Smooth muscle cell (in vitro differentiated cells): ENCODE results near the gene CPNE8. TPM values are rescaled to one million over a fixed set of nuclear protein-coding genes. Genes with fewer than 3 reads are reported as not detected.

ENCODE experiments used
- DNase-seq: peaks from one replicate; lab custom pipeline; 2025; ENCODE audit not compliant: unreplicated experiment; lab: John Stamatoyannopoulos, UW
- H2AFZ ChIP-seq: fragments of 200-600 bp; sonication (generic); 2 replicates; pipeline ENCODE4 v1.6.0; 2016; ENCODE audit warnings: antibody characterized with exemption, low read depth, mild to moderate bottlenecking
- H3F3A ChIP-seq: fragments of 200-600 bp; sonication (generic); 2 replicates; pipeline ENCODE4 v1.6.0; 2017; ENCODE audit warnings: antibody characterized with exemption, low read depth
- H3K27ac ChIP-seq: fragments of 200-600 bp; sonication (generic); 2 replicates; pipeline ENCODE4 v1.5.1; 2016; ENCODE audit warnings: low read depth, mild to moderate bottlenecking
- H3K27me3 ChIP-seq: fragments of 200-600 bp; sonication (generic); 2 replicates; pipeline ENCODE4 v1.6.1; 2016; ENCODE audit warnings: low read depth, mild to moderate bottlenecking
- H3K36me3 ChIP-seq: fragments of 200-600 bp; sonication (generic); 2 replicates; pipeline ENCODE4 v1.5.1; 2016; ENCODE audit warnings: low read depth
- H3K4me1 ChIP-seq: fragments of 200-600 bp; sonication (generic); 2 replicates; pipeline ENCODE4 v1.5.1; 2016; ENCODE audit warnings: low read depth
- H3K4me2 ChIP-seq: fragments of 200-600 bp; sonication (generic); 2 replicates; pipeline ENCODE4 v1.6.0; 2016; ENCODE audit warnings: mild to moderate bottlenecking
- H3K4me3 ChIP-seq: fragments of 200-600 bp; sonication (generic); 2 replicates; pipeline ENCODE4 v1.5.1; 2016; ENCODE audit warnings: mild to moderate bottlenecking
- H3K79me2 ChIP-seq: fragments of 200-600 bp; sonication (generic); 2 replicates; pipeline ENCODE4 v1.6.0; 2016; ENCODE audit warnings: low read depth, mild to moderate bottlenecking
- H3K9ac ChIP-seq: fragments of 200-600 bp; sonication (generic); 2 replicates; pipeline ENCODE4 v1.6.0; 2016; ENCODE audit warnings: low read depth
- H3K9me3 ChIP-seq: fragments of 200-600 bp; sonication (generic); replicated peaks from 2 replicates; pipeline ENCODE4 v1.5.1; 2016; ENCODE audit warnings: low read depth
- H4K20me1 ChIP-seq: fragments of 200-600 bp; sonication (generic); 2 replicates; pipeline ENCODE4 v1.6.0; 2016; ENCODE audit warnings: low read depth
- CTCF ChIP-seq: fragments of 200-600 bp; sonication (generic); IDR thresholded peaks from 2 replicates; pipeline ENCODE4 v1.5.1; 2017; ENCODE audit warnings: borderline replicate concordance, mild to moderate bottlenecking, antibody characterized with exemption; ENCODE audit not compliant: insufficient read depth, poor library complexity, severe bottlenecking
- WGBS: methylation state at CpG from one replicate; pipeline ENCODE4 v1.1.7; 2016; ENCODE audit warnings: low lambda C conversion rate; 5-methylcytosine and 5-hydroxymethylcytosine counted together
- polyA plus RNA-seq: library from polyadenylated mRNA; unstranded; fragments of >200 nt; fragmentation: Nextera tagmentation; extraction: Ambion mirVana; gene quantifications from 2 replicates; pipeline ENCODE4 v1.2.1, GENCODE V29; 2016
- total RNA-seq: library from RNA; depleted of rRNA; stranded (reverse); fragments of >200 nt; gene quantifications from 2 replicates; pipeline ENCODE4 v1.2.3, GENCODE V29; 2014

Gene CPNE8
- total and polyA plus RNA-seq, 2 experiments from 2014 or later, result 6.3 to 19.4 TPM

GRCh38 chr12:38903596-38903995 is 1.8 kb downstream of the CPNE8 start:
- H3K27me3 ChIP-seq, result no peaks in the 10 kb centered on the region
- TF ChIP-seq CTCF, result no peak
- peaks cover 57% of the 10 kb centered on the region for H3K79me2 ChIP-seq
- H3F3A ChIP-seq, result peaks cover 13% of the 10 kb centered on the region
- H3K36me3 ChIP-seq, result no peaks in the 10 kb centered on the region
- H3K4me1 ChIP-seq, result peaks cover 23% of the 10 kb centered on the region
- H4K20me1 ChIP-seq, result no peaks in the 10 kb centered on the region
- no peak for DNase-seq
- peak overlapping the region; percentile 73 for H3K4me3 ChIP-seq
- 43% methylated on average over 3 of the region's 3 CpGs for WGBS
- no peak overlapping the region for H3K9ac ChIP-seq
- H2AFZ ChIP-seq, result peak overlapping the region; percentile 26
- H3K4me2 ChIP-seq, result peak overlapping the region; percentile 92
- no peaks in the 10 kb centered on the region for H3K9me3 ChIP-seq
- H3K27ac ChIP-seq, result peak overlapping the region; percentile 92

- Histone ChIP-seq H3K4me3 (no peak overlapping the region), H3K4me2 (peak overlapping the region; percentile 64), H3F3A (no peaks in the 10 kb centered on the region), H3K79me2 (peaks cover 97% of the 10 kb centered on the region), H4K20me1 (peaks cover 4% of the 10 kb centered on the region), H3K27ac (no peak overlapping the region), H2AFZ (no peak overlapping the region), H3K4me1 (peaks cover 15% of the 10 kb centered on the region), H3K27me3 (no peaks in the 10 kb centered on the region), H3K9ac (no peak overlapping the region), H3K9me3 (no peaks in the 10 kb centered on the region), H3K36me3 (no peaks in the 10 kb centered on the region)
- 52% methylated on average over 2 of the region's 2 CpGs for WGBS
- DNase-seq, result no peak
- no peak for TF ChIP-seq CTCF
These were observed 7.2 kb downstream of the CPNE8 start for GRCh38 chr12:38898001-38898684.

GRCh38 chr12:38895446-38895845 is 9.9 kb downstream of the CPNE8 start:
- WGBS, result 79% methylated on average over 1 of the region's 1 CpG
- Histone ChIP-seq H4K20me1 (peaks cover 15% of the 10 kb centered on the region), H3K9me3 (no peaks in the 10 kb centered on the region), H3K9ac (no peak overlapping the region), H3K27me3 (no peaks in the 10 kb centered on the region), H3F3A (peaks cover 6% of the 10 kb centered on the region), H3K36me3 (no peaks in the 10 kb centered on the region), H3K79me2 (peaks cover 95% of the 10 kb centered on the region), H3K27ac (no peak overlapping the region), H3K4me1 (peaks cover 6% of the 10 kb centered on the region), H3K4me2 (no peak overlapping the region), H2AFZ (no peak overlapping the region), H3K4me3 (no peak overlapping the region)
- TF ChIP-seq CTCF, result no peak
- no peak for DNase-seq

DNA sequence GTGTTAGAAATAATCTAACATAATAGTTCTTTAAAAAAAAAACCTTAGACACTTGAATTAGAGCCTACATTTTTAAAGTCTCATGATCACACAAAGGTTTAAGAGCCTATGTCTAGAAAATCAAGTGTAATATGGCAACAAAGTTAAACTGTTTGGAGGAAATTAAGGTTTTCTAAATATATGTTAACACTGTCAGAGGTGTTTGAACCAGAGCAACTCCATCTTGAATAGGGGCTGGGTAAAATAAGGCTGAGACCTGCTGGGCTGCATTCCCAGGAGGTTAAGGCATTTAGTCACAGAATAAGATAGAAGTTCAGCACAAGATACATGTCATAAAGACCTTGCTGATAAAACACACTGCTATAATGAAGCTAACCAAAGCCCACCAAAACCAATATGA is 12.4 kb downstream of the CPNE8 start:
- Histone ChIP-seq H3K4me3 (no peak overlapping the region), H3K36me3 (no peaks in the 10 kb centered on the region), H3K27me3 (no peaks in the 10 kb centered on the region), H3K4me1 (peaks cover 6% of the 10 kb centered on the region), H3K9me3 (no peaks in the 10 kb centered on the region), H3K4me2 (peak overlapping the region; percentile 72), H3F3A (peaks cover 13% of the 10 kb centered on the region), H3K9ac (no peak overlapping the region), H3K79me2 (peaks cover 95% of the 10 kb centered on the region), H2AFZ (no peak overlapping the region), H3K27ac (peak overlapping the region; percentile 55), H4K20me1 (peaks cover 21% of the 10 kb centered on the region)
- DNase-seq, result no peak
- no peak for TF ChIP-seq CTCF
